Measurements from ENCODE around the gene SLC9A7.

The SLC9A7 gene

DNA sequence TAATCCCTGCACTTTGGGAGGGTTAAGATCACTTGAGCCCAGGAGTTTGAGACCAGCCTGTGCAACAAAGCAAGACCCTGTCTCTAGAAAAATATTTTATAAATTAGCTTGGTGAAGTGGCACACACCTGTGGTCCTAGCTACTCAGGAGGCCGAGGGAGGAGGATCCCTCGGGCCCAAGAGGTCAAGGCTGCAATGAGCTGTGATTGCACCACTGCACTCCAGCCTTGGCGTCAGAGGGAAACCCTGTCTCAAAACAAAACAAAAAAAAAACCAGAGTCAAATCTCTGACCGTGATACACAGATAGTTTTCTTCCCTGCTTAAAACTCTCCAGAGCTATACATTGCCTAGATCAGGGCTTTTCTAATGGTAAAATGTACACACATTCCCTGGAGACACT is 131.9 kb downstream of the SLC9A7 start:
- Histone ChIP-seq H3K9me3 (no peaks in the 10 kb centered on the region), H3K27me3 (no peaks in the 10 kb centered on the region), H3K4me1 (no peaks in the 10 kb centered on the region), H3K4me3 (ENCODE audit: low read depth, low read length) (no peak overlapping the region), H3K36me3 (no peaks in the 10 kb centered on the region)
- TF ChIP-seq CTCF (IDR thresholded peaks at IDR 0.05; ENCODE audit: low read depth, low read length): no peak
- DNase-seq: no peak

DNA sequence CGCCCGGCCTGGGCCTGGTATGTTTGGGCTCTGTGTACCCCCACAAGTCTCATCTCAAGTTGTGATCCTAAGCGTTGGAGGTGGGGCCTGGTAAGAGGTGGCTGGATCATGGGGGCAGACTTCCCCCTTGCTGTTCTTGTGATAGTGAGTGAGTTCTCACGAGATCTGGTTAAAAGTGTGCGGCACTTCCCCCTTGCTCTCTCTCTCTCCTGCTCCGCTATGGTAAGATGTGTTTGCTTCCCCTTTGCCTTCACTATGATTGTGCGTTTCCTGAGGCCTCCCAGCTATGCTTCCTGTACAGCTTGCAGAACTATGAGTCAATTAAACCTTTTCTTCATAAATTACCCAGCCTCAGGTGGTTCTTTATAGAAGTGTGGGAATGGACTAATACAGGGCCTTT is 132.4 kb downstream of the SLC9A7 start:
- H3K27me3 ChIP-seq: no peaks in the 10 kb centered on the region
- no peak for DNase-seq
- no peaks in the 10 kb centered on the region for H3K36me3 ChIP-seq
- no peaks in the 10 kb centered on the region for H3K9me3 ChIP-seq
- H3K4me3 ChIP-seq (ENCODE audit: low read depth, low read length): no peak overlapping the region
- TF ChIP-seq CTCF (IDR thresholded peaks at IDR 0.05; ENCODE audit: low read depth, low read length): no peak
- H3K4me1 ChIP-seq: no peaks in the 10 kb centered on the region

GRCh38 chrX:46624090-46624786 is 134.7 kb downstream of the SLC9A7 start:
- Histone ChIP-seq H3K27me3 (no peaks in the 10 kb centered on the region), H3K4me1 (no peaks in the 10 kb centered on the region), H3K9me3 (no peaks in the 10 kb centered on the region), H3K36me3 (no peaks in the 10 kb centered on the region), H3K4me3 (ENCODE audit: low read depth, low read length) (no peak overlapping the region)
- no peak for TF ChIP-seq CTCF (IDR thresholded peaks at IDR 0.05; ENCODE audit: low read depth, low read length)
- no peak for DNase-seq

GRCh38 chrX:46621572-46621971 is 137.3 kb downstream of the SLC9A7 start:
- no peaks in the 10 kb centered on the region for H3K27me3 ChIP-seq
- no peaks in the 10 kb centered on the region for H3K36me3 ChIP-seq
- no peaks in the 10 kb centered on the region for H3K4me1 ChIP-seq
- DNase-seq: no peak
- H3K9me3 ChIP-seq: no peaks in the 10 kb centered on the region
- no peak for TF ChIP-seq CTCF (IDR thresholded peaks at IDR 0.05; ENCODE audit: low read depth, low read length)
- no peak overlapping the region for H3K4me3 ChIP-seq (ENCODE audit: low read depth, low read length)

DNA sequence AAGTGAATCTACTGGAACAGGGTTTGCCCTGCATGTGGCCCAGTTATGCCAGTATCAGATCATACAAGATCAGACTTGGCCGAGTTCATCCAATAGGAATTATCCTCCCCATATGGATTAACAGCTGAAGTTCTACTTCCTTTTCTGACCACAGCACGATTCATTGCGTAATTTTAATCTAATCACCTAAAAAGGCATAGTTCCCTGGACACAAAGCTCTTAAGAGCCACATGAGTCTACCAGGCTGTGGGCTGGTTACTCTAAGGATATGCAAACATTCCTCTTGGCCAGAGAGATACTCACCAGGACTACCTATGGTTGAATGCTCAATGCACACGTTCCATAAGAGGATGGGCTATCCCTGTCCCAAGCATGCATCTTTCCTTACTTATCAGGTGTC is 138.4 kb downstream of the SLC9A7 start:
- Histone ChIP-seq H3K27me3 (no peaks in the 10 kb centered on the region), H3K9me3 (no peaks in the 10 kb centered on the region), H3K4me3 (ENCODE audit: low read depth, low read length) (no peak overlapping the region), H3K36me3 (no peaks in the 10 kb centered on the region), H3K4me1 (no peaks in the 10 kb centered on the region)
- DNase-seq: no peak
- no peak for TF ChIP-seq CTCF (IDR thresholded peaks at IDR 0.05; ENCODE audit: low read depth, low read length)

DNA sequence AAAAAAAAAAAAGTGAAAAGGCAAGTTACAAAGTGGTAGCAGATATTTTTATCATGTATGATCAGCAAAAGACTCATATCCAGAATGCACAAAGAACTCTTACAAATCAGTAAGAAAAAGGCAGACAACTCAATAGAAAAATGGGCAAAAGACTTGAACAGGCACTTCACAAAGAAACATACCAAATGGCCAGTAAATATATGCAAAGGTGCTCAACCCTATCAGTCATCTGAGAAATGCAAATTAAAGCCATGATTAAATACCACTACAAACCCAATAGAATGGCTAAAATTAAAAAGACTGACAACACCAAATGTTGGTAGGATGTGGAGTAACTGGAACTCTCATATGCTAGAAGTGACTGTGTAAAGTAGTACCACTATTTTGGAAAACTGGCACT is 140.0 kb downstream of the SLC9A7 start:
- H3K9me3 ChIP-seq: no peaks in the 10 kb centered on the region
- no peak overlapping the region for H3K4me3 ChIP-seq (ENCODE audit: low read depth, low read length)
- H3K36me3 ChIP-seq: no peaks in the 10 kb centered on the region
- no peaks in the 10 kb centered on the region for H3K27me3 ChIP-seq
- no peak for TF ChIP-seq CTCF (IDR thresholded peaks at IDR 0.05; ENCODE audit: low read depth, low read length)
- DNase-seq: no peak
- no peaks in the 10 kb centered on the region for H3K4me1 ChIP-seq
